GM23338 (cell line): Measurements from ENCODE around the gene GNAO1. TPM values are rescaled to one million over a fixed set of nuclear protein-coding genes. Genes with fewer than 3 reads are reported as not detected.

Source experiments
- ATAC-seq: fragments of 200-7000 bp; cut with Tn5 transposase; 3 replicates; pipeline ENCODE4 v1.9.1; 2020
- DNase-seq: peaks from one replicate; pipeline ENCODE4 v3.0.0-alpha.2; 2015; ENCODE audit warnings: low spot score
- H2AFZ ChIP-seq: fragments of 200-600 bp; sonication (generic); 2 replicates; pipeline ENCODE4 v1.8.0; 2016; ENCODE audit warnings: antibody characterized with exemption, mild to moderate bottlenecking, moderate library complexity
- H3F3A ChIP-seq: fragments of 200-600 bp; sonication (generic); replicated peaks from 2 replicates; pipeline ENCODE4 v1.8.0; 2017; ENCODE audit warnings: antibody characterized with exemption, mixed run types, low read depth
- H3K27ac ChIP-seq: fragments of 200-600 bp; sonication (generic); 2 replicates; pipeline ENCODE4 v1.6.1; 2016; ENCODE audit warnings: low read depth
- H3K27me3 ChIP-seq: fragments of 200-600 bp; sonication (generic); 2 replicates; pipeline ENCODE4 v1.8.0; 2016; ENCODE audit warnings: mild to moderate bottlenecking, mixed run types, moderate library complexity; ENCODE audit not compliant: insufficient read depth
- H3K36me3 ChIP-seq: fragments of 200-600 bp; sonication (generic); 2 replicates; pipeline ENCODE4 v1.8.0; 2016; ENCODE audit warnings: mild to moderate bottlenecking; ENCODE audit not compliant: insufficient read depth
- H3K4me1 ChIP-seq: fragments of 200-600 bp; sonication (generic); 2 replicates; pipeline ENCODE4 v1.8.0; 2016; ENCODE audit warnings: mild to moderate bottlenecking, moderate library complexity; ENCODE audit not compliant: insufficient read depth
- H3K4me2 ChIP-seq: fragments of 200-600 bp; sonication (generic); 2 replicates; pipeline ENCODE4 v1.7.1; 2017; ENCODE audit warnings: mixed run types
- H3K4me3 ChIP-seq: fragments of 200-600 bp; sonication (generic); 2 replicates; pipeline ENCODE4 v1.6.1; 2016; ENCODE audit warnings: mixed run types
- H3K79me2 ChIP-seq: fragments of 200-600 bp; sonication (generic); replicated peaks from 2 replicates; pipeline ENCODE4 v1.8.0; 2017; ENCODE audit warnings: mild to moderate bottlenecking; ENCODE audit not compliant: insufficient read depth
- H3K9me2 ChIP-seq: fragments of 200-600 bp; sonication (generic); 2 replicates; pipeline ENCODE4 v1.8.0; 2017; ENCODE audit not compliant: insufficient read depth
- H4K20me1 ChIP-seq: fragments of 200-600 bp; sonication (generic); replicated peaks from 2 replicates; pipeline ENCODE4 v1.8.0; 2017; ENCODE audit warnings: mild to moderate bottlenecking; ENCODE audit not compliant: insufficient read depth
- H3K27ac Mint-ChIP-seq: 2 replicates; pipeline ENCODE4 v1.8.0; 2020; ENCODE audit warnings: inconsistent platforms, mild to moderate bottlenecking, moderate library complexity, mixed read lengths
- H3K27me3 Mint-ChIP-seq: 3 replicates; pipeline ENCODE4 v1.8.0; 2022; ENCODE audit warnings: low read depth, mild to moderate bottlenecking, moderate library complexity, mixed read lengths, inconsistent platforms; ENCODE audit not compliant: insufficient read depth, poor library complexity
- H3K36me3 Mint-ChIP-seq: 3 replicates; pipeline ENCODE4 v1.8.0; 2021; ENCODE audit warnings: low read depth, mild to moderate bottlenecking, inconsistent platforms, moderate library complexity, mixed read lengths
- H3K4me1 Mint-ChIP-seq: 3 replicates; pipeline ENCODE4 v1.8.0; 2020; ENCODE audit warnings: mild to moderate bottlenecking, inconsistent platforms, mixed read lengths
- H3K4me3 Mint-ChIP-seq: 3 replicates; pipeline ENCODE4 v1.8.0; 2021; ENCODE audit warnings: moderate library complexity, mild to moderate bottlenecking, inconsistent platforms, mixed read lengths
- H3K9me3 Mint-ChIP-seq: 3 replicates; pipeline ENCODE4 v1.8.0; 2020; ENCODE audit warnings: moderate library complexity, mild to moderate bottlenecking, inconsistent platforms, mixed read lengths
- CREB1 ChIP-seq: fragments of 250-450 bp; sonication (Bioruptor Pico); IDR thresholded peaks from 2 replicates; pipeline ENCODE4 v1.5.0; 2020; ENCODE audit warnings: low read depth, mild to moderate bottlenecking, moderate library complexity
- CTCF ChIP-seq, 2 experiments: fragments of 200-600 bp in 1 of 2; sonication (generic) in 1 of 2; conservative IDR thresholded peaks; 2 replicates each; pipeline versions ENCODE4 v1.5.1 to v1.6.1; 2016 to 2017; ENCODE audit warnings: antibody characterized with exemption in 2 of 2, low read depth in 2 of 2, mild to moderate bottlenecking in 2 of 2, moderate library complexity in 1 of 2
- ETS1 ChIP-seq: IDR thresholded peaks from 2 replicates; pipeline ENCODE4 v1.6.1; 2016; ENCODE audit warnings: antibody characterized with exemption
- EZH2 ChIP-seq: fragments of 200-600 bp; sonication (generic); IDR thresholded peaks from one replicate; pipeline ENCODE4 v1.8.0; 2017; ENCODE audit warnings: antibody characterized with exemption, mild to moderate bottlenecking, low read depth; ENCODE audit not compliant: unreplicated experiment
- JUNB ChIP-seq: IDR thresholded peaks from one replicate; pipeline ENCODE4 v1.6.1; 2016; ENCODE audit warnings: antibody characterized with exemption; ENCODE audit not compliant: unreplicated experiment
- POLR2AphosphoS5 ChIP-seq: IDR thresholded peaks from 2 replicates; pipeline ENCODE4 v1.6.1; 2016; ENCODE audit warnings: antibody characterized with exemption, low read depth
- STAT1 ChIP-seq: IDR thresholded peaks from one replicate; pipeline ENCODE4 v1.6.1; 2016; ENCODE audit warnings: antibody characterized with exemption; ENCODE audit not compliant: unreplicated experiment
- ZNF114 ChIP-seq: fragments of 250-450 bp; sonication (Bioruptor Pico); IDR thresholded peaks from 2 replicates; pipeline ENCODE4 v1.5.0; 2020; ENCODE audit warnings: mild to moderate bottlenecking, moderate library complexity
- ZNF331 ChIP-seq: fragments of 250-450 bp; sonication (Bioruptor Pico); IDR thresholded peaks from 2 replicates; pipeline ENCODE4 v1.5.0; 2020; ENCODE audit warnings: low read depth, mild to moderate bottlenecking, moderate library complexity
- ZNF462 ChIP-seq: fragments of 250-450 bp; sonication (Bioruptor Pico); IDR thresholded peaks from 2 replicates; pipeline ENCODE4 v1.5.0; 2020; ENCODE audit warnings: mild to moderate bottlenecking, moderate library complexity
- polyA plus RNA-seq: library from polyadenylated mRNA; unstranded; fragments of >200 nt; fragmentation: Nextera tagmentation; extraction: Ambion mirVana; gene quantifications from 2 replicates; pipeline ENCODE4 v1.2.1, GENCODE V29; 2016
- total RNA-seq: library from RNA; depleted of rRNA; stranded (reverse); fragments of >200 nt; shearing (Covaris generic); gene quantifications from 2 replicates; pipeline ENCODE4 v1.2.3, GENCODE V29; 2014

GNAO1 gene
- total and polyA plus RNA-seq, 2 experiments from 2014 or later: 6.5 to 24.8 TPM

DNA sequence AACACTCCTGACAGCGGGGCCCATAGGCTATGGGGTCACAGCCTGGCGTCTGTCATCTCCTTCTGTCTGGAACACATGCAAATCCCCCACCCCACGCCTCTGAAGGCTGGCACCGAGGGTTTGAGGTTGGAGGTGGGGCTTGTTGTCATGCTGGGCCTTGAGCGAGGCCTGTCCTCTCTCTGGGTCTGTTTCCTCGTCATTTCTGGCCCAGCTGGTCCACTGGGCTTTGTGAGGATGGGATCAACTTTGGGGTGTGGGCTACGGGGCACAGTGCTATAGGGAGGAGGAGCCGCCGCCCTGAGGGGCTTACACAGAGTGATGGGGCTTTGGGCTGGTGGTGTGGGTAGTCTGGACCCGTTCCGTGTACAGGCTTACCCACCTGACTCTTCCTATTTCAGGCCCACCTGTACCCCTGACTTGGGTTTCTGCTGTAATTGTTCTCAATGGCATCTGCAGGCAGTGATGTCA is 146.6 kb downstream of the GNAO1 start (continued):
- TF ChIP-seq CTCF (conservative IDR thresholded peaks at IDR 0.05; ENCODE audit: low read depth in 2 of 2) (no peak), ZNF462 (no peak), ZNF331 (CRISPR knock-in tag) (no peak)

GRCh38 chr16:56338566-56339318 is 147.5 kb downstream of the GNAO1 start:
- no peaks in the 10 kb centered on the region for H3K27me3 ChIP-seq
- no peak overlapping the region for H3K27ac ChIP-seq
- peaks cover 3% of the 10 kb centered on the region; the same call in 2 of the 3 replicates for H3K36me3 Mint-ChIP-seq
- H3K79me2 ChIP-seq: no peaks in the 10 kb centered on the region
- ATAC-seq (no peak), DNase-seq (no peak)
- no peak overlapping the region for H3K4me3 ChIP-seq
- H3K4me1 ChIP-seq: no peaks in the 10 kb centered on the region
- no peaks in the 10 kb centered on the region for H3K9me3 Mint-ChIP-seq
- no peaks in the 10 kb centered on the region for H3K9me2 ChIP-seq
- H3K36me3 ChIP-seq: no peaks in the 10 kb centered on the region
- H3K4me1 Mint-ChIP-seq: no peaks in the 10 kb centered on the region
- no peak overlapping the region for H3K27ac Mint-ChIP-seq
- H3F3A ChIP-seq: no peaks in the 10 kb centered on the region
- H3K4me3 Mint-ChIP-seq: no peak overlapping the region
- peaks cover 6% of the 10 kb centered on the region for H3K27me3 Mint-ChIP-seq
- H4K20me1 ChIP-seq: no peaks in the 10 kb centered on the region
- H2AFZ ChIP-seq: no peak overlapping the region
- H3K4me2 ChIP-seq: no peak overlapping the region
- TF ChIP-seq CTCF (conservative IDR thresholded peaks at IDR 0.05; ENCODE audit: low read depth in 2 of 2) (no peak), CREB1 (CRISPR knock-in tag) (no peak), ZNF331 (CRISPR knock-in tag) (no peak), ZNF114 (CRISPR knock-in tag) (no peak), JUNB (no peak), STAT1 (no peak), POLR2AphosphoS5 (no peak), EZH2 (no peak), ETS1 (no peak)
